Spleen (tissue), 7 donors: Measurements from ENCODE around the gene MTA1.

Experiments
- CTCF ChIP-seq, 11 experiments: fragments of 200-600 bp in 7 of 11; fragments of 450-650 bp in 4 of 11; sonication (generic) in 4 of 11; IDR thresholded peaks in 8 of 11; conservative IDR thresholded peaks in 3 of 11; 1 replicate in 7 of 11; 2 replicates in 4 of 11; pipeline versions ENCODE4 v1.4.0 to v1.8.0; 2016 to 2021; ENCODE audit warnings: antibody characterized with exemption in 11 of 11, inconsistent platforms in 4 of 11, mild to moderate bottlenecking in 1 of 11
- POLR2A ChIP-seq, 3 donors: fragments of 450-650 bp; IDR thresholded peaks; one replicate each; pipeline ENCODE4 v1.5.1; 2017; ENCODE audit warnings: antibody characterized with exemption in 3 of 3, mild to moderate bottlenecking in 1 of 3
- donor health status: DM: no; HTN: no; CAD: no; lungs with moderate emphysema.
- donor health status: DM: no; HTN: no; CAD: no.
- donor health status: DM: no; HTN: no; CAD: no.

GRCh38 chr14:105384041-105384557, 35.5 kb upstream of the MTA1 start:
- TF ChIP-seq CTCF (IDR thresholded peaks at IDR 0.05 in 8 of 11, conservative IDR thresholded peaks at IDR 0.05 in 3 of 11), result no peak
- no peak for TF ChIP-seq POLR2A (IDR thresholded peaks at IDR 0.05)
